DMS153 treated with DMSO at 0.1 percent for 48 hours (cell line): ENCODE results near the gene LRP1.

ENCODE experiments used
- DNase-seq: peaks from one replicate; lab custom pipeline; 2025; ENCODE audit not compliant: unreplicated experiment; lab: John Stamatoyannopoulos, UW

LRP1 gene

DNA sequence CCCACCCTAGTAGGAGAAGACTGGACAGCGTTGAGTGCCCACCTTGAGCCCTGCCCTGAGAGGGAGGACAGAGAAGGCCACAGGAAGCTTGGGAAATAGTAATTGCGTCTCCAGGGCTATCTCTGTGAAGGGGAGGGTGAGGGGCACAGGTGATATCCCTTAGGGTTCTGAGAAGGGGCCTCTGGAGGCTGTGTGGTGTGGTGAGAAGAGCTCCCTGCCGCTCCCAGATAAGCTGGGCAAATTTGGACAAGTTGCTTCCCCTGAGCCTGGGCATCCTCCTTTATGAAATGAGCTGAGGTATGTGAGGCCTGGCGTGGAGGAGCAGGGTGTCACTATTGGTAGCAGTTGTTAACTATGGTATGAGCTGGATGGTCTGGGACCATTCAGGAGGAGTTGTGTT, 42.6 kb downstream of the LRP1 start:
- DNase-seq, result no peak

DNA sequence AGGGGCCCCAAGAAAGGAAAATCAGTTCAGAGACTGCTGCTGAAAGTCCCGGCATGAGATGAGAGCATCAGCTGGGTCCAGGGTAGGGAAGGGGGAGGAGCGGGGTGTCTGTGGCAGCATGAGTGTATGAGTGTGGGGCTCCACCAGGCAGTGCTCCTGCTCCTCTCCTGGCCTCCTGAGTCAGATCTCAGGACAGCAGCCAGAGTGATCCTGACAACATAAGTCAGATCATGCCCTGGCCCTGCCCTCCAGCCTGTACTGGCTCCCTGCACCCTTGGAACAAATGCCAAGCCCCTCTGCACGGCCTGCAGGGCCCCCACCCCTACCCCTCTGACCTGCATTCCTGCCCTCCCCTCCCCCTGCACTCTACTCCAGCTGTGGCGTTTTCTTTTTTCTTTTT, 43.4 kb downstream of the LRP1 start:
- no peak for DNase-seq

GRCh38 chr12:57173089-57173488, 44.8 kb downstream of the LRP1 start:
- DNase-seq, result no peak

- DNase-seq, result no peak
These were observed 45.4 kb downstream of the LRP1 start for GRCh38 chr12:57173683-57174082.

DNA sequence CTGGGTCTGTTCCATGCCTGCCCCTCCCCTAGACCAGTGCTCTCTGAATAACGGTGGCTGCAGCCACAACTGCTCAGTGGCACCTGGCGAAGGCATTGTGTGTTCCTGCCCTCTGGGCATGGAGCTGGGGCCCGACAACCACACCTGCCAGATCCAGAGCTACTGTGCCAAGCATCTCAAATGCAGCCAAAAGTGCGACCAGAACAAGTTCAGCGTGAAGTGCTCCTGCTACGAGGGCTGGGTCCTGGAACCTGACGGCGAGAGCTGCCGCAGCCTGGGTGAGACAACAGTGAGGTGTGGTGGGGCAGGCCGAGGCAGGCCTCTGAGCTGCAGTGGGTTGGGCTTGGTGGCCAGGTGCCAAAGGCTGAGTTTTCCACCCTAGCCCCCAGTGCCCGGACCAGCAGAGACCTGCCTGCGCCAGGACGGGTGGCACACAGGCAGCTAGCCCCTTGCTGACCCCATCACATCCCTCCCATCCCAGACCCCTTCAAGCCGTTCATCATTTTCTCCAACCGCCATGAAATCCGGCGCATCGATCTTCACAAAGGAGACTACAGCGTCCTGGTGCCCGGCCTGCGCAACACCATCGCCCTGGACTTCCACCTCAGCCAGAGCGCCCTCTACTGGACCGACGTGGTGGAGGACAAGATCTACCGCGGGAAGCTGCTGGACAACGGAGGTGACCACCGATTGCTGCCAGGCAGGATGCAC, 47.3 kb downstream of the LRP1 start:
- peak; percentile 89 for DNase-seq

DNA sequence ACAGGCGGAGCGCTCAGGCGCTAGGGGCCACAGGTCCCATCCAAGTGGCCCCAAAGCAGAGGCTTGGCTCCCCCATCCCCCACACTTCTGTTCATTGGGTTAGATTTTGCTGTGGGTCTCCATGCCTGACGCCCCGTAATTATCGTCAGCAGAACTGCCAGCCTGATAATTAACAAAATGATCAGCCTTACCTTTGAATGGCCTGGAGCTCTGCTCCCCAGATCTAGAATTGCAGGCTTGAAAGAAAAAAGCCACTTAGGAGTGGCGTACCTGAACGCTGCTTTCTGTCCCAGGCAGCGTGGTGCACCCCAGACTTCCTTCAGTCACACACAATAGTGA, 47.8 kb downstream of the LRP1 start:
- no peak for DNase-seq

- no peak for DNase-seq
These were observed 48.6 kb downstream of the LRP1 start for GRCh38 chr12:57176846-57177245.

- DNase-seq, result no peak
These were observed 49.1 kb downstream of the LRP1 start for GRCh38 chr12:57177354-57177753.

DNA sequence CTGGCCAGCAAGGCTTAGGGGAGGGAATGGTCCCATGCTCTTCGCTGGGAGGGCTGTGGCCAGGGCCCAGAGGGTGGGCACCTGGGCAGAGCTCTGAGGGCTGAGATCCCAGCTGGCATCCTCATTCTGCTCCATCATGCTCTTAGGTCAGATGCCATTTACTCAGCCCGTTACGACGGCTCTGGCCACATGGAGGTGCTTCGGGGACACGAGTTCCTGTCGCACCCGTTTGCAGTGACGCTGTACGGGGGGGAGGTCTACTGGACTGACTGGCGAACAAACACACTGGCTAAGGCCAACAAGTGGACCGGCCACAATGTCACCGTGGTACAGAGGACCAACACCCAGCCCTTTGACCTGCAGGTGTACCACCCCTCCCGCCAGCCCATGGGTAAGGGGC, 49.9 kb downstream of the LRP1 start:
- no peak for DNase-seq

GRCh38 chr12:57179331-57180086, 51.2 kb downstream of the LRP1 start:
- DNase-seq, result no peak

GRCh38 chr12:57180321-57180989, 52.2 kb downstream of the LRP1 start:
- DNase-seq, result no peak

GRCh38 chr12:57181072-57181471, 52.8 kb downstream of the LRP1 start:
- DNase-seq, result no peak

GRCh38 chr12:57181561-57182155, 53.4 kb downstream of the LRP1 start:
- no peak for DNase-seq

DNA sequence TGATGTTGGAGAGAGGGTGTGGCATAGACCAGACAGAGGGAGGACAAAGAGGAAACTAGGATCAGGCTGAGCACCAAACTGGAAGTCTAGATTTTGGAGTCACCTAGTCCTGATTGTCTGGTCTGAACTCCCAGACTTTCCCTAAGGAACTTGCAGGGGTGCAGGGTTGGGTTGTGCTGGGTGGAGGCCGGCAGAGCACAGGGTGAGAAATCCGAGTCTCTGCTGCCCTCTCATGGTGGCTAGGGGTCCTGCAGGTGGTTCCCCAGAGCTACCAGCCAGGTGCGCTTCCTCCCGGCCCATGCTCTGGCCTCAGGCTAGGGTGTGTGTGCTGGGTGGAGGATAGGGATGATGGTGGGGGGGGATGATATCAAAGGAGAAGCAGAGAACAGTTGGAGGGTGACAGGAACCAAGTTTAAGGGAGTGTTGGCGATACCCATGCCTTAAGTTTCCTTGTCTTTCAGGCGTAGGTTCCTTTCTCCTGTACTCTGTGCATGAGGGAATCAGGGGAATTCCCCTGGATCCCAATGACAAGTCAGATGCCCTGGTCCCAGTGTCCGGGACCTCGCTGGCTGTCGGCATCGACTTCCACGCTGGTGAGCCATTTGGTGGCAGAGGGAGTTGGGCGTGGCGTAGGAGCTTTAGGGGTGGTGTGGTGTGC, 54.8 kb downstream of the LRP1 start:
- DNase-seq, result peak; percentile 34

GRCh38 chr12:57183939-57184725, 55.8 kb downstream of the LRP1 start:
- no peak for DNase-seq

GRCh38 chr12:57185403-57185802, 57.1 kb downstream of the LRP1 start:
- no peak for DNase-seq

DNA sequence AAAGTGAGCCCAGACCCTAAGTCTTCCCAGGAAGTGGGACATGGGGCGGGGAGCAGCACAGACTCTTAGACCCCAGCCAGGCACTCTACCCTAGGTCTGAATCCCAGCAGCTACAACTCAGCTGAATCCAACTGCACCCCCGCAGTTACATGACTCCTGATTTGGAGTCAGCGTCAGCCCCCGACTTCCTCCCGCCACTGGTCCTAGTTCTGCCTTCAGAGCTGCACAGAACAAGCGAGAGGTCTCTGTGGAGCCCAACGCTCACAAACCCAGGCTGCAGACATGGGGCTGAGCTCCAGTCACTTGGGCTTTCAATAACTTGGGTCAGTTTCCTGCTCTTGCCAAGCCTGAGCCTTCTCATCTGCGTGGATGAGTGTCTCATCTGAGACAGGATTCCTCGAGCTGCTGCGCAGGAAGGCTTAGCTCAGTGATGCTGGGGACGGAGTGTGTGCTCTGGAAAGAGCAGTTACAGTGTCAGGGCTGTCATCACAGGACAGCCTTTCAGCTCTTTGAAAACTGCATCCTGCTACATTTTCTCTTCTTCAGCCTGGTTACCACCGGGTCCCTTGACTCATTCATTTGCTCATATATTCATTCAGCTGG, 57.7 kb downstream of the LRP1 start:
- DNase-seq, result no peak

GRCh38 chr12:57187222-57188089, 59.2 kb downstream of the LRP1 start:
- no peak for DNase-seq

DNA sequence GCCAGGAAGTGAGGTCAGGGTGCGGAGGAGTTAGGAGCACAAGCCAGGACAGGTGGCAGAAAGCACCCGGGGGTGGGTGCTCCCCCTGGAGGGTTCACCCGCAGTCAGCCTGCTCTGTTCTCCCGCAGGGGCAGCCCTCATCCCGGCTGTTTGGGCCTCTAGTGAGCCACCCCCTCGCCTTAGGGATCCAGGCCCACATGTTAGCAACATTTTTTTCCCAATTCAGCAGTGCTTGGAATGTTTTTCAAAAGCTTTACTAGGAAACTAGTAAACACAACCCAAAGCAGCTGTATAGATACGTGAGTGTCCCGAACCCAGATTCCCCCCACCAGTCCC, 59.8 kb downstream of the LRP1 start:
- DNase-seq, result no peak
